ENCODE measurements around the gene ZBP1.

The ZBP1 gene

GRCh38 chr20:57618091-57618763 is 2.0 kb downstream of the ZBP1 start:
- no peak for DNase-seq (ENCODE audit: low spot score)

- no peak for DNase-seq (ENCODE audit: low spot score)
Observed at GRCh38 chr20:57617079-57617795, 3.0 kb downstream of the ZBP1 start.

GRCh38 chr20:57616143-57616951 is 3.9 kb downstream of the ZBP1 start:
- no peak for DNase-seq (ENCODE audit: low spot score)

GRCh38 chr20:57615445-57615811 is 4.8 kb downstream of the ZBP1 start:
- DNase-seq (ENCODE audit: low spot score) = no peak

GRCh38 chr20:57614490-57615444 is 5.5 kb downstream of the ZBP1 start:
- no peak for DNase-seq (ENCODE audit: low spot score)

- DNase-seq (ENCODE audit: low spot score) = no peak
Observed at GRCh38 chr20:57613481-57613921, 6.7 kb downstream of the ZBP1 start.

GRCh38 chr20:57612916-57613315 is 7.3 kb downstream of the ZBP1 start:
- DNase-seq (ENCODE audit: low spot score) = no peak

GRCh38 chr20:57612436-57612835 is 7.8 kb downstream of the ZBP1 start:
- DNase-seq (ENCODE audit: low spot score) = no peak

GRCh38 chr20:57611586-57612311 is 8.5 kb downstream of the ZBP1 start:
- no peak for DNase-seq (ENCODE audit: low spot score)

GRCh38 chr20:57610261-57610952 is 9.8 kb downstream of the ZBP1 start:
- no peak for DNase-seq (ENCODE audit: low spot score)

- no peak for DNase-seq (ENCODE audit: low spot score)
Observed at GRCh38 chr20:57609842-57610167, 10.4 kb downstream of the ZBP1 start.

- no peak for DNase-seq (ENCODE audit: low spot score)
Observed at GRCh38 chr20:57609086-57609841, 11.0 kb downstream of the ZBP1 start.

GRCh38 chr20:57608516-57608915 is 11.7 kb downstream of the ZBP1 start:
- no peak for DNase-seq (ENCODE audit: low spot score)

GRCh38 chr20:57605878-57606277 is 14.3 kb downstream of the ZBP1 start:
- DNase-seq (ENCODE audit: low spot score) = no peak

GRCh38 chr20:57605045-57605444 is 15.2 kb downstream of the ZBP1 start:
- no peak for DNase-seq (ENCODE audit: low spot score)

GRCh38 chr20:57603120-57603519 is 17.1 kb downstream of the ZBP1 start:
- DNase-seq (ENCODE audit: low spot score) = no peak

- DNase-seq (ENCODE audit: low spot score) = no peak
Observed at GRCh38 chr20:57601737-57602136, 18.5 kb downstream of the ZBP1 start.

GRCh38 chr20:57601211-57601570 is 19.0 kb downstream of the ZBP1 start:
- no peak for DNase-seq (ENCODE audit: low spot score)

Measured in SK-N-DZ (cell line).